Osteoblast (primary cell): ENCODE results near the gene SNAP23. TPM values are rescaled to one million over a fixed set of nuclear protein-coding genes. Genes with fewer than 3 reads are reported as not detected.

Experiments used
- DNase-seq: peaks from one replicate; pipeline ENCODE4 v3.0.0; 2011; ENCODE audit warnings: low spot score, mixed read lengths; ENCODE audit not compliant: insufficient read length; ENCODE audit errors: missing footprints
- H2AFZ ChIP-seq: 2 replicates; pipeline ENCODE4 v1.6.0; 2011; ENCODE audit warnings: mild to moderate bottlenecking, low read length
- H3K27ac ChIP-seq: 2 replicates; pipeline ENCODE4 v1.5.1; 2011; ENCODE audit warnings: mild to moderate bottlenecking, low read depth, low read length, moderate library complexity
- H3K27me3 ChIP-seq: 2 replicates; pipeline ENCODE4 v1.6.0; 2012; ENCODE audit warnings: mild to moderate bottlenecking, control low read depth, inconsistent platforms, low read length, moderate library complexity; ENCODE audit not compliant: insufficient read depth
- H3K36me3 ChIP-seq: 2 replicates; pipeline ENCODE4 v1.5.1; 2011; ENCODE audit warnings: mild to moderate bottlenecking, low read length, control low read depth, moderate library complexity; ENCODE audit not compliant: insufficient read depth
- H3K4me1 ChIP-seq: 2 replicates; pipeline ENCODE4 v1.5.1; 2011; ENCODE audit warnings: mild to moderate bottlenecking, low read length, control low read depth, moderate library complexity; ENCODE audit not compliant: insufficient read depth
- H3K4me2 ChIP-seq: 2 replicates; pipeline ENCODE4 v1.6.0; 2011; ENCODE audit warnings: mild to moderate bottlenecking, low read length; ENCODE audit not compliant: insufficient read depth
- H3K4me3 ChIP-seq: fragments of 200-600 bp; sonication (generic); 3 replicates; pipeline ENCODE4 v1.5.1; 2012; ENCODE audit warnings: mild to moderate bottlenecking, low read length, inconsistent platforms; ENCODE audit not compliant: insufficient read depth
- H3K79me2 ChIP-seq: 2 replicates; pipeline ENCODE4 v1.6.0; 2012; ENCODE audit warnings: mild to moderate bottlenecking, low read length, control low read depth, inconsistent platforms; ENCODE audit not compliant: insufficient read depth
- H3K9me3 ChIP-seq: 2 replicates; pipeline ENCODE4 v1.5.1; 2011; ENCODE audit warnings: low read depth, low read length, control low read depth
- H4K20me1 ChIP-seq: 2 replicates; pipeline ENCODE4 v1.6.0; 2012; ENCODE audit warnings: mild to moderate bottlenecking, low read length, control low read depth; ENCODE audit not compliant: insufficient read depth
- CTCF ChIP-seq: IDR thresholded peaks from 2 replicates; pipeline ENCODE4 v1.5.1; 2011; ENCODE audit warnings: mild to moderate bottlenecking, low read depth, low read length, moderate library complexity; ENCODE audit errors: extremely low read depth
- total RNA-seq: library from RNA; depleted of rRNA; stranded (reverse); fragments of >200 nt; gene quantifications from 2 replicates; pipeline ENCODE4 v1.2.3, GENCODE V29; 2012

The SNAP23 gene
- total RNA-seq, 1 donor: 81.4 TPM

- TF ChIP-seq CTCF: no peak
- no peaks in the 10 kb centered on the region for H3K9me3 ChIP-seq
- no peaks in the 10 kb centered on the region for H4K20me1 ChIP-seq
- peak; percentile 56 for DNase-seq
- H3K4me1 ChIP-seq: peaks cover 17% of the 10 kb centered on the region
- H3K79me2 ChIP-seq: peaks cover 43% of the 10 kb centered on the region
- H2AFZ ChIP-seq: no peak overlapping the region
- H3K27ac ChIP-seq: no peak overlapping the region
- H3K4me3 ChIP-seq: no peak overlapping the region
- H3K4me2 ChIP-seq: no peak overlapping the region
- H3K36me3 ChIP-seq: peaks cover 22% of the 10 kb centered on the region
- H3K27me3 ChIP-seq: no peaks in the 10 kb centered on the region
Observed at GRCh38 chr15:42544853-42545629, 49.6 kb downstream of the SNAP23 start.

- no peaks in the 10 kb centered on the region for H3K9me3 ChIP-seq
- peak overlapping the region; percentile 96 for H3K4me2 ChIP-seq
- peaks cover 17% of the 10 kb centered on the region for H3K4me1 ChIP-seq
- H3K4me3 ChIP-seq: peak overlapping the region; percentile 100
- peak; percentile 75 for DNase-seq
- peaks cover 22% of the 10 kb centered on the region for H3K36me3 ChIP-seq
- H4K20me1 ChIP-seq: peaks cover 3% of the 10 kb centered on the region
- peak overlapping the region; percentile 100 for H2AFZ ChIP-seq
- H3K27ac ChIP-seq: peak overlapping the region; percentile 86
- peaks cover 66% of the 10 kb centered on the region for H3K79me2 ChIP-seq
- H3K27me3 ChIP-seq: no peaks in the 10 kb centered on the region
- no peak for TF ChIP-seq CTCF
Observed at GRCh38 chr15:42547918-42548248, 52.4 kb downstream of the SNAP23 start.

GRCh38 chr15:42548249-42549031, 53.0 kb downstream of the SNAP23 start, which contains the start of the genes HAUS2 and LRRC57:
Gene HAUS2 (plus strand): TSS chr15:42548838. CDS start chr15:42548873, 35 bp downstream.
Gene LRRC57 (minus strand): TSS chr15:42548793. CDS start chr15:42548434, 359 bp downstream.
- peak within 1 kb of the TSS; percentile 96 for H3K4me2 ChIP-seq
- peak; percentile 95 for DNase-seq
- H3K9me3 ChIP-seq: no peaks in the 10 kb centered on the region
- peak within 1 kb of the TSS; percentile 100 for H2AFZ ChIP-seq
- peaks cover 6% of the 10 kb centered on the region for H4K20me1 ChIP-seq
- no peaks in the 10 kb centered on the region for H3K27me3 ChIP-seq
- H3K27ac ChIP-seq: peak within 1 kb of the TSS; percentile 86
- TF ChIP-seq CTCF: no peak
- peaks cover 19% of the 10 kb centered on the region for H3K36me3 ChIP-seq
- H3K4me1 ChIP-seq: peaks cover 17% of the 10 kb centered on the region
- peaks cover 69% of the 10 kb centered on the region for H3K79me2 ChIP-seq
- H3K4me3 ChIP-seq: peak within 1 kb of the TSS; percentile 100

- H3K4me3 ChIP-seq: peak overlapping the region; percentile 100
- DNase-seq: peak; percentile 76
- peaks cover 75% of the 10 kb centered on the region for H3K79me2 ChIP-seq
- H3K4me1 ChIP-seq: peaks cover 17% of the 10 kb centered on the region
- H3K27me3 ChIP-seq: no peaks in the 10 kb centered on the region
- peaks cover 7% of the 10 kb centered on the region for H4K20me1 ChIP-seq
- H3K27ac ChIP-seq: peak overlapping the region; percentile 86
- TF ChIP-seq CTCF: no peak
- H3K36me3 ChIP-seq: peaks cover 13% of the 10 kb centered on the region
- H2AFZ ChIP-seq: peak overlapping the region; percentile 100
- no peaks in the 10 kb centered on the region for H3K9me3 ChIP-seq
- H3K4me2 ChIP-seq: peak overlapping the region; percentile 96
Observed at GRCh38 chr15:42549032-42549491, 53.6 kb downstream of the SNAP23 start.
